PFSK-1 (cell line): ENCODE measurements around the gene TMEM63C.

Experiments
- POLR2AphosphoS5 ChIP-seq: IDR thresholded peaks from 2 replicates; pipeline ENCODE4 v1.6.1; 2012; ENCODE audit warnings: low read depth, mild to moderate bottlenecking, control low read depth, low read length, moderate library complexity
- TAF1 ChIP-seq: IDR thresholded peaks from 2 replicates; pipeline ENCODE4 v1.6.1; 2012; ENCODE audit warnings: low read length, control low read depth, borderline replicate concordance; ENCODE audit not compliant: insufficient read depth

GRCh38 chr14:77186911-77187648 lies 5.5 kb downstream of the TMEM63C start:
- no peak for TF ChIP-seq POLR2AphosphoS5
- TF ChIP-seq TAF1: no peak
